Measurements from ENCODE around the gene NAPG.

NAPG gene

DNA sequence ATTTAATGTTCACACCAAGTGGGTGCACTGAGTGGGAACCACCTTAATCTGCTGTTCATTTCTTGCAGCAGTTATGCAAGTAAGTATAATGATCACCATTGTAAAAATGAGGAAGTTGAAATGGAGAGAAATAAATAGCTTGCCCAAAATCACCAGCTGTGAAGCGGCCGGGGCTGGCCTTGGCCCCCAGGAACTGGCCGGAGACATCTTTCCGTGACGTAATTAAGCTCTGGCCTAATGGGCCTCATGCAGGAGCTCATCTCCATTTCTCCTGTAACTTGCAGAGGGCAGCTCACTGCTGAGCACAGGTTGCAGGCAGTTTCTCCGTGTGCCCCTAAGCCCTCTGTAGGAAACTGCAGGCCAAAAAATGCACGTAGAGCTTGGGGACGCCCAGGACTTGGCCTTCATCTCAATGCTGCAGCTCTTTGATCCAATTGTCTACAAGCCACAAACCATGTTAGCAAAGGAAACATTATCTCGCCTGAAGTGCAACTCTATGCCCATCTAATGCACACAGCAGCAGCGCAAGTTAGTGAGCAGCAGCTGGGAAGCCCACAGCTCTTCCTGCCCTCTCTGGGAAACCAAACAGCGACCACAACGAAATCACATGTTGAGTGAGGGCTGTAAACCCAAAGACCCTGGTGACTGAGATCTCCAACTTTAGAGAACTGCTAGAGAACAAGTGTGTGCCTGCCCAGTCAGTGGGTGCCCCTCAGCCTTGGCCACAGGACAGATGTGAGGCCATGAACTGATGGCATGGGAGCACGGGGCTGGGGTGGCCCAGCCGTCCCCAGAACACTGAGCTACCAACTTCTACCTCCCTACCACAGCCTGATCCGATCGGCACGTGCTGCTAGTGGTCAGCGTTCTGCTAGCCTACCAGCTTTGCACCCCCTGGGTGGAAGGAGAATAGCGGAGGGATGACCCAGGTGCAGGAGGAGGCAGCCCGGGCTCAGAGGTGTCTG is 42.6 kb upstream of the NAPG start:
- H3K4me3 ChIP-seq (ENCODE audit: control insufficient read depth in 1 of 7, extremely low read depth in 1 of 7, insufficient read depth in 4 of 7, low read depth in 2 of 7, low read length in 6 of 7): peak overlapping the region in 3 of 7 experiments; percentile 1 to 54 (median 14)
- WGBS (ENCODE audit: insufficient coverage): 2% methylated on average over 13 of the region's 20 CpGs
- H3K4me1 ChIP-seq (ENCODE audit: control extremely low read depth in 1 of 4, control insufficient read depth in 4 of 4, insufficient read depth in 4 of 4, low read length in 3 of 4): peaks cover 0 to 54% (median 25%) of the 10 kb centered on the region in 4 experiments
- no peaks in the 10 kb centered on the region for H3K36me3 ChIP-seq (ENCODE audit: control insufficient read depth in 4 of 4, insufficient read depth in 4 of 4, low read length in 3 of 4)
- ChIA-PET POLR2A (no interaction called here), CTCF (interaction anchor here (1.0 to 2.0 kb wide), 4 partner anchors 7 to 46 kb away, joined by 3 to 5 read pairs (median 4); no protein-coding TSS in a partner anchor)
- no peak overlapping the region for H3K27ac ChIP-seq (ENCODE audit: insufficient read depth in 1 of 2, low read depth in 1 of 2, low read length in 2 of 2, poor library complexity in 1 of 2, severe bottlenecking in 2 of 2)
- H3K27me3 ChIP-seq (replicated peaks in 2 of 5; ENCODE audit: control insufficient read depth in 4 of 5, insufficient read depth in 5 of 5, low read length in 4 of 5): no peaks in the 10 kb centered on the region
- DNase-seq: peak; percentile 26 to 82 (median 77)
- H3K9me3 ChIP-seq (ENCODE audit: control extremely low read depth in 1 of 5, control insufficient read depth in 4 of 5, insufficient read depth in 2 of 5, low read depth in 1 of 5, low read length in 4 of 5): no peaks in the 10 kb centered on the region

- H3K4me1 ChIP-seq (ENCODE audit: control extremely low read depth in 1 of 4, control insufficient read depth in 4 of 4, insufficient read depth in 4 of 4, low read length in 3 of 4): peaks cover 0 to 35% (median 24%) of the 10 kb centered on the region in 4 experiments
- CTCF ChIA-PET: no interaction called here
Observed at GRCh38 chr18:10485475-10485874, 40.4 kb upstream of the NAPG start.

DNA sequence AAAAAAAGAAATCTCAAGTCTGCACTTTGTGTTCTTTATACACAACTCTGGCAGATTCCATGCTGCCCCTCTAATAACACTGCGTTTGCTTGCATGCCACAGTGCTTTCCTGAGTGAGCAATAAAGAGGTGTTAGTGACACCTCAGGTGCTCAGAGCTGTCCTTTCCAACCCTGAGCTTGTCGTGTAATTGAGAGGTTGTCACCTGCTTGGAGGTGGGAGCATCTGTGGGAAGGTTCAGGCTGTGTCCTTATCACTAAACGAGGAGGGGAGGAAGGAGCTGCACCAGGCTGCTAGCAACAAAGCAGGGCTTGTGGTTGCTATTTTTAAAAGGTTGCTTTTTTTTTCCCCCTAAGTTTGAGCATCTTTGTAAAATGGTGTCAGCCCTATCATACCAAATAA is 39.5 kb upstream of the NAPG start:
- 100% methylated on average over 2 of the region's 3 CpGs for WGBS (ENCODE audit: insufficient coverage)
- no peaks in the 10 kb centered on the region for H3K27me3 ChIP-seq (replicated peaks in 2 of 5; ENCODE audit: control insufficient read depth in 4 of 5, insufficient read depth in 5 of 5, low read length in 4 of 5)
- H3K36me3 ChIP-seq (ENCODE audit: control insufficient read depth in 4 of 4, insufficient read depth in 4 of 4, low read length in 3 of 4): no peaks in the 10 kb centered on the region
- no peak overlapping the region for H3K27ac ChIP-seq (ENCODE audit: insufficient read depth in 1 of 2, low read depth in 1 of 2, low read length in 2 of 2, poor library complexity in 1 of 2, severe bottlenecking in 2 of 2)
- peaks cover 0 to 35% (median 24%) of the 10 kb centered on the region in 4 experiments for H3K4me1 ChIP-seq (ENCODE audit: control extremely low read depth in 1 of 4, control insufficient read depth in 4 of 4, insufficient read depth in 4 of 4, low read length in 3 of 4)
- no peak for DNase-seq
- ChIA-PET POLR2A (no interaction called here), CTCF (interaction anchor here (0.7 to 1.0 kb wide), 2 partner anchors 32 to 140 kb away, joined by 3 read pairs; no protein-coding TSS in a partner anchor)
- H3K4me3 ChIP-seq (ENCODE audit: control insufficient read depth in 1 of 7, extremely low read depth in 1 of 7, insufficient read depth in 4 of 7, low read depth in 2 of 7, low read length in 6 of 7): no peak overlapping the region
- no peaks in the 10 kb centered on the region for H3K9me3 ChIP-seq (ENCODE audit: control extremely low read depth in 1 of 5, control insufficient read depth in 4 of 5, insufficient read depth in 2 of 5, low read depth in 1 of 5, low read length in 4 of 5)

More at GRCh38 chr18:10485475-10485874, 40.4 kb upstream of the NAPG start:
- no peak overlapping the region for H3K27ac ChIP-seq (ENCODE audit: insufficient read depth in 1 of 2, low read depth in 1 of 2, low read length in 2 of 2, poor library complexity in 1 of 2, severe bottlenecking in 2 of 2)
- no peak for DNase-seq
- H3K9me3 ChIP-seq (ENCODE audit: control extremely low read depth in 1 of 5, control insufficient read depth in 4 of 5, insufficient read depth in 2 of 5, low read depth in 1 of 5, low read length in 4 of 5): no peaks in the 10 kb centered on the region
- no peaks in the 10 kb centered on the region for H3K36me3 ChIP-seq (ENCODE audit: control insufficient read depth in 4 of 4, insufficient read depth in 4 of 4, low read length in 3 of 4)
- H3K4me3 ChIP-seq (ENCODE audit: control insufficient read depth in 1 of 7, extremely low read depth in 1 of 7, insufficient read depth in 4 of 7, low read depth in 2 of 7, low read length in 6 of 7): no peak overlapping the region
- POLR2A ChIA-PET: no interaction called here
- WGBS (ENCODE audit: insufficient coverage): 94% methylated on average over 11 of the region's 20 CpGs
- H3K27me3 ChIP-seq (replicated peaks in 2 of 5; ENCODE audit: control insufficient read depth in 4 of 5, insufficient read depth in 5 of 5, low read length in 4 of 5): no peaks in the 10 kb centered on the region

GRCh38 chr18:10487154-10487553 is 38.7 kb upstream of the NAPG start:
- H3K27ac ChIP-seq (ENCODE audit: insufficient read depth in 1 of 2, low read depth in 1 of 2, low read length in 2 of 2, poor library complexity in 1 of 2, severe bottlenecking in 2 of 2): no peak overlapping the region
- DNase-seq: no peak
- no peaks in the 10 kb centered on the region for H3K27me3 ChIP-seq (replicated peaks in 2 of 5; ENCODE audit: control insufficient read depth in 4 of 5, insufficient read depth in 5 of 5, low read length in 4 of 5)
- POLR2A ChIA-PET: interaction anchor here (0.6 kb wide), 1 partner anchor 29 kb away, joined by 3 read pairs; no protein-coding TSS in a partner anchor
- no peaks in the 10 kb centered on the region for H3K9me3 ChIP-seq (ENCODE audit: control extremely low read depth in 1 of 5, control insufficient read depth in 4 of 5, insufficient read depth in 2 of 5, low read depth in 1 of 5, low read length in 4 of 5)
- WGBS (ENCODE audit: insufficient coverage): 89% methylated on average over 4 of the region's 6 CpGs
- CTCF ChIA-PET: no interaction called here
- H3K4me1 ChIP-seq (ENCODE audit: control extremely low read depth in 1 of 4, control insufficient read depth in 4 of 4, insufficient read depth in 4 of 4, low read length in 3 of 4): peaks cover 0 to 29% (median 23%) of the 10 kb centered on the region in 4 experiments
- no peaks in the 10 kb centered on the region for H3K36me3 ChIP-seq (ENCODE audit: control insufficient read depth in 4 of 4, insufficient read depth in 4 of 4, low read length in 3 of 4)
- no peak overlapping the region for H3K4me3 ChIP-seq (ENCODE audit: control insufficient read depth in 1 of 7, extremely low read depth in 1 of 7, insufficient read depth in 4 of 7, low read depth in 2 of 7, low read length in 6 of 7)

DNA sequence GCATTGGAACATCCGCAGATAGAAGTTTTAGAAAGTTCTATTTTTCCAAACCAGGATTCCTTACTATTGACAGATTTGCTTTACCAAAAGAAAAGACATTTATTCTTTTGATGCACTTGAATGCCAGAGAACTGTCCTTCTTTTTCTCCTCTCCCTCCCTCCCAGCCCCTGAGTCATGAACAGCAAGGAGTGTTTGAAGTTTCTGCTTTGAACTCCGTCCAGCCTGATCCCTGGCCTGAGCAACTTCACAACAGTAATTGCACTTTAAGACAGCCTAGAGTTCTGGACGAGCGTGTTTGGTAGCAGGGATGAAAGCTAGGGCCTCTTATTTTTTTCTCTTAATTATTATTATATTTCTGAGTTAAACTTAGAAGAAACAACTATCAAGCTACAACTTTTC is 37.8 kb upstream of the NAPG start:
- POLR2A ChIA-PET: no interaction called here
- no peaks in the 10 kb centered on the region for H3K27me3 ChIP-seq (replicated peaks in 2 of 5; ENCODE audit: control insufficient read depth in 4 of 5, insufficient read depth in 5 of 5, low read length in 4 of 5)
- peaks cover 0 to 21% (median 15%) of the 10 kb centered on the region in 4 experiments for H3K4me1 ChIP-seq (ENCODE audit: control extremely low read depth in 1 of 4, control insufficient read depth in 4 of 4, insufficient read depth in 4 of 4, low read length in 3 of 4)
- no peaks in the 10 kb centered on the region for H3K9me3 ChIP-seq (ENCODE audit: control extremely low read depth in 1 of 5, control insufficient read depth in 4 of 5, insufficient read depth in 2 of 5, low read depth in 1 of 5, low read length in 4 of 5)
- no peak for DNase-seq
- H3K27ac ChIP-seq (ENCODE audit: insufficient read depth in 1 of 2, low read depth in 1 of 2, low read length in 2 of 2, poor library complexity in 1 of 2, severe bottlenecking in 2 of 2): no peak overlapping the region
- H3K4me3 ChIP-seq (ENCODE audit: control insufficient read depth in 1 of 7, extremely low read depth in 1 of 7, insufficient read depth in 4 of 7, low read depth in 2 of 7, low read length in 6 of 7): no peak overlapping the region
- no peaks in the 10 kb centered on the region for H3K36me3 ChIP-seq (ENCODE audit: control insufficient read depth in 4 of 4, insufficient read depth in 4 of 4, low read length in 3 of 4)
- CTCF ChIA-PET: no interaction called here
- WGBS (ENCODE audit: insufficient coverage): 100% methylated on average over 2 of the region's 4 CpGs

DNA sequence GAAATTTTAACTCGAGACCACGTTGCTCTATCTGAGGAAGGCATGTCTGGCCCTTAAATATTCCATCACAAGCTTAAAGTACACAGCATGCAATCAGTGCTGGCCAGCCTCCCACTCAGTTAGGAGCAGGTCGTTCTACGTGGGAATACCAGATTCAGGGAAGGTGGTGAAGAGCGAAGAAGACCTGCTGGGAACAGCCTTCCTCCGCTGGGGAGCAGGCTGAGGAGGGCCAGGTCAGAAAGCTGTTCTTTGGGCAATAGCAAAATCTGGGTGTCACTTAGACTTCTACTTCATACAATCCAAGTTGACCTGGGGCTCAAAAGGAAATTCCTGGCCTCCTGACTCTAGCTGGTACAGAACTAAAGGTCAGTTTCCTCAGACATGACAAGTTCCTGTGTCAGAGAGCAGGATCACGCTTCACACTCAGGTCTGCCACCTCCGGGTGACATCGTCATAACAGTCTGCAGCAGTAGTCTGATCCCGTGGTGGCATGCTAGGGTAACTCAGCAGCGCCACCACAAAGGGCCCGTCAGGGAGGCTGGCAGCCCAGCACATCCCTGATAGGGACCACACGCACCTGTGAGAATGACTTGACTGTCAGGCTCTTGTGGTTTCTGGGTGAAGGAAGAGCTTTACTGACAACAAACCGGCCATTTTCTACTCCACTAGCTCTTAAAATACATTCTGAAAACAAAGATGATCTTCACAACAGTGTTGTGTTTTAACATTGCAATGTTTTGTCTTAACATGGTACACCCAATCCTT is 35.2 kb upstream of the NAPG start:
- Histone ChIP-seq H3K9me3 (ENCODE audit: control extremely low read depth in 1 of 5, control insufficient read depth in 4 of 5, insufficient read depth in 2 of 5, low read depth in 1 of 5, low read length in 4 of 5) (no peaks in the 10 kb centered on the region), H3K27me3 (replicated peaks in 2 of 5; ENCODE audit: control insufficient read depth in 4 of 5, insufficient read depth in 5 of 5, low read length in 4 of 5) (no peaks in the 10 kb centered on the region), H3K4me3 (ENCODE audit: control insufficient read depth in 1 of 7, extremely low read depth in 1 of 7, insufficient read depth in 4 of 7, low read depth in 2 of 7, low read length in 6 of 7) (no peak overlapping the region), H3K27ac (ENCODE audit: insufficient read depth in 1 of 2, low read depth in 1 of 2, low read length in 2 of 2, poor library complexity in 1 of 2, severe bottlenecking in 2 of 2) (no peak overlapping the region), H3K4me1 (ENCODE audit: control extremely low read depth in 1 of 4, control insufficient read depth in 4 of 4, insufficient read depth in 4 of 4, low read length in 3 of 4) (peaks cover 0 to 4% (median 2%) of the 10 kb centered on the region in 4 experiments), H3K36me3 (ENCODE audit: control insufficient read depth in 4 of 4, insufficient read depth in 4 of 4, low read length in 3 of 4) (no peaks in the 10 kb centered on the region)
- CTCF ChIA-PET: interaction anchor here (1.0 to 2.1 kb wide), 3 partner anchors 8 to 23 kb away, joined by 4 to 6 read pairs (median 5); no protein-coding TSS in a partner anchor
- peak; percentile 39 to 82 (median 66) for DNase-seq
- POLR2A ChIA-PET: no interaction called here
- 70% methylated on average over 10 of the region's 14 CpGs for WGBS (ENCODE audit: insufficient coverage)
